Cerebellar cortex (tissue), 1 donor: ENCODE results near the gene ST3GAL3.
A peak's percentile ranks its signal among the peaks of the same experiment; 100 is the strongest.

Experiments used
- DNase-seq: peaks from one replicate; pipeline ENCODE4 v3.0.0-alpha.2; 2015; ENCODE audit warnings: low spot score

Gene ST3GAL3

DNA sequence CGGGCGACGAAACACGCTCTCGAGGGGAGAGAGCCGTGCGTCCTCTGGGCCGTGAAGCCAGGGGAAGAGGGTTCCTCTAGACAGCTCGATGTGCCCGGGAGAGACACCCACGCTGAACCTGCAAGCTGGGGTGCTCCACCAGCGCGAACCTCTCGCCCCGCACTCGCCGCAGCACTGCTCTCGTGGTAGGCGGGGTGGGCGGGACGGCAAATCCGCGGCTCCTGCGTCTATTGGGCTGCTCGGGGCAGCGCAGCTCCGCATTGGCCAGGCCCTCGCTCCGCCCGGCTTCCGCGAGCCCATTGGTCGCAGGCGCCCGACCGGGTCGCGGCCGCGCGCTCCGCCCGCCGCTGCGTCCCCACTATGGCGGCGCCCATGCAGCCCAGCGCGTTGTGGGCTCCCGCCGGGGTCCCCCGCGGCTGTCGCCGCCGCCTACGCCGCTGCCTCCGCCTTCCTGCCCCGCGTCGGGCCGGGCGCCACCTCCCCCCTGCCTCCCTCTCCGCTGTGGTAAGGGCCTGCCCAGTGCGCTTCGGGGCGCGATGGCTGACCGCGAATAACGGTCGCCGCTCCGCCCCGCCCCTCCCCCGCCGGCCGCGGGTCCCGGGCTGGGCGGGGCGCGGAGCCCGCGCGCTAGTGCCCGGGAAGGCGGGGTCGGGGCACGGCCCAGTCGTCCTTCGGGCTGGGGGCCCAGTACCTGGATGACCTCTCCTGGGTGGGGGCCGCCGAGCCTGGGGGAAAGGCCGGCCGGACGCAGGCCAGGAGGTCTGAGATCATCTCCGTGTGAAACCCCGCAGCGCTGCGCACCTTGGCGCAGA, at the start of gene ST3GAL3:
Gene ST3GAL3 (plus strand): TSS at position 347 of the 812 bp plus-strand sequence. CDS start 28,727 bp downstream, outside the sequence.
- peak; percentile 92 for DNase-seq

GRCh38 chr1:43659212-43660166, 47.8 kb upstream of the ST3GAL3 start:
- DNase-seq: no peak

DNA sequence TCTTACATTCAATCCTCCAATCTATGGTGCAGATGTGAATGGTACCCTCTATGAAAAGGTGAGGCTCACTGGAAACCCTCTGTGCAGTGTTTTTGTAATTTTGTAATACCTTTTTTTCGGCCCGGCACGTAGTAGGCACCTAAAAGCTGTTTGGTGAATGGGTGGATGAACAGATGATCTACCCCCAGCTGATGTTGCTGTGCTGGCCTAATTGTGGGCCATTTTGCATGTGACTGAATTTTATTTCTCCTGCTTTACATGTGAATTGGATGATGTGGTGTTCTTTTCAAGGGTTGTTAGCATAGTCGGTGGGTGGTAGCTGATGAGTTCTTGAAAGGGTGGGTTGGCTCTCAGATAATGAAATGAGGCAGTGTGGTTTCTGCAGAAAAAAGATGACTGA, 47.0 kb upstream of the ST3GAL3 start:
- no peak for DNase-seq

DNA sequence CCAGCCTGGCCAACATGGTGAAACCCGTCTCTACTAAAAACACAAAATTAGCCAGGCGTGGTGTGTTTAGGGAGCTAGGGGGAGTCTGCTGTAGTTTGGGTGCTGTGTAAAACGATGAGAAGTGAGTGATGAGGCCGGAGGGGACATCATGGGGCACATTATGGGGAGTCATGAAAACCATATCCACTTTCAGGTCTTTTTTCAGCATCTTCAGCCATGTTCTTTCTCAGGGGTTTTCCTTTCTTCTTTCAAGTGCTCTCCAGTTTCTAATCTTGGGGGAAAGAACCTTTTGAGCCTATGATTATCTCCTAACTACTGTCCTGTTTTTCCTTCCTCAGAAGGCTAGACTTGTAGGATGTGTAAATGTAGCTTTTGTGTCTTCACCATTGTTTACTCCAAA, 43.0 kb upstream of the ST3GAL3 start:
- DNase-seq: no peak

- no peak for DNase-seq
Measured at GRCh38 chr1:43666608-43667007, 40.7 kb upstream of the ST3GAL3 start.

DNA sequence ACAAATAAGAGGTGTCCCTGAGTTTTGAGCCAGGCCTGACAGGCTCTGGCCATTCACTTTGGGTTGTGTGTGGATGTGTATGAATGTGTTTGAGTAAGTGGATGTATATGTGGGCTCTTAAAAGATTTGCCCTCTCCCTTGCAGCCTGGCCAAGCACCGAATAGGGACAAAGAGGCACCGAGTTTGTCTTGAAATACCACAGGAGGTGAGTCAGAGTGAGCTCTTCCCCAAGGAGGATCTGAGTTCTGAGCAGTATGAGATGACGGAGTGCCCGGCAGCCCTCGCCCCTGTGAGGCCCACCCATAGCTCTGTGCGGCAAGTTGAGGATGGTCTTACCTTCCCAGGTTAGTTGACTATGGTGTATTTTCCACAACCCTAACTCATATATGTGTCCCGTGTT, 38.4 kb upstream of the ST3GAL3 start:
- DNase-seq: no peak

- no peak for DNase-seq
Measured at GRCh38 chr1:43669878-43670277, 37.5 kb upstream of the ST3GAL3 start.

DNA sequence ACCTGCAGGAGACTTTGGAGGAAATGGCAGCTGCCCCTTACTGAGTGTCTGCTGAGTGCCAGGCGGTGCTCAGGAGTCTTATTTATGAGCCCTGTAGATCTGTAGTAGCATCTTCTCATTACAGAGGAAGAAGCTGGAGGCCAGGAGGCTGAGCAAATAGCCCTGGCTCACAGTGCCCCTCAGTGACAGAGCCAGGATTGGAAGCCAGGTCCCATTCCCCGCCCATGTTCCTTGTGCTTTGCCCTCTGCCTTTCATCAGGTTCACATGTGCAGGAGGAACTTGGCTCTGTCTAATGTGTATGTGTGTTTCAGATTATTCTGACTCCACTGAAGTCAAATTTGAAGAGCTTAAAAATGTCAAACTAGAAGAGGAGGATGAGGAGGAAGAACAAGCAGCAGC, 36.1 kb upstream of the ST3GAL3 start:
- no peak for DNase-seq

- no peak for DNase-seq
Measured at GRCh38 chr1:43671626-43672330, 35.6 kb upstream of the ST3GAL3 start.

DNA sequence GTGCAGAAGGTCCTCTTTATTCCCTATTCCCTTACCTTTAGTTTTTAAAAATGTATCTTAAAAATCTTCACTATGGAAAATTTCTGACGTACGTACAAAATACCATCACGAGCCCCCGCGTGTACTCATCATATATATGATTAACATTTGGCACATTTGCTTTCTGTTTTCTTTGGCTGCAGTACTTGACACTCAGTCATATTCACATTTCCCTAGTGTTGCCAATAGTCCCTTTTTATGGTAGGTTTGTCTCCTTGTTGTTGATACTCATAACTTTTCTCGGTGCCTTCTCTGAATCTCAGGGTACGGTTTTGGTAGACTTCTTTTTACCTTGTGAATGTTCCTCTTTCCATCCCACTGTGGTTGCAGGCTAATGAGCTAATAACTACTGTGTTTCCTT, 34.1 kb upstream of the ST3GAL3 start:
- DNase-seq: no peak

DNA sequence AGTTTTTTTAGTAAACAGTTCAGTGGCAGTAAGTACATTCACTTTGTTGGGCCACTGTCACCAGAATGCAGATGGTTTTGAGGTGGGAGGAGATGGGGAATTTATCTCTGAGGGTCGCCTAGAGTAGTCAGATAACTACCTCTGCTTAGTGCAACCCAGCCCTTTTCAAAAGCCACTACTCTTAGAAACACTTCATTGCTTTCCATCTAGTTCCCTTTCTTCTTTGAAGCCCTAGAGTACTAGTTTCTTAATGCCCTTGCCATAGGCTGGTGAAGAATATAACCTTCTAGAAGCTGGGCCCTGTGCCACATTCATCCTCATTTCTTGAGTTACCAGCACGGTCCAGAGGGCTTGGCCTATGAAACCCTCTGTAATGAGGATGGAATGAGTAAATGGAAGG, 28.4 kb upstream of the ST3GAL3 start:
- no peak for DNase-seq

GRCh38 chr1:43683560-43683959, 23.8 kb upstream of the ST3GAL3 start:
- no peak for DNase-seq

- no peak for DNase-seq
Measured at GRCh38 chr1:43686801-43687200, 20.5 kb upstream of the ST3GAL3 start.

GRCh38 chr1:43687301-43688108, 19.8 kb upstream of the ST3GAL3 start:
- DNase-seq: no peak

GRCh38 chr1:43688109-43688387, 19.3 kb upstream of the ST3GAL3 start:
- no peak for DNase-seq

- DNase-seq: no peak
Measured at GRCh38 chr1:43688594-43689000, 18.7 kb upstream of the ST3GAL3 start.

DNA sequence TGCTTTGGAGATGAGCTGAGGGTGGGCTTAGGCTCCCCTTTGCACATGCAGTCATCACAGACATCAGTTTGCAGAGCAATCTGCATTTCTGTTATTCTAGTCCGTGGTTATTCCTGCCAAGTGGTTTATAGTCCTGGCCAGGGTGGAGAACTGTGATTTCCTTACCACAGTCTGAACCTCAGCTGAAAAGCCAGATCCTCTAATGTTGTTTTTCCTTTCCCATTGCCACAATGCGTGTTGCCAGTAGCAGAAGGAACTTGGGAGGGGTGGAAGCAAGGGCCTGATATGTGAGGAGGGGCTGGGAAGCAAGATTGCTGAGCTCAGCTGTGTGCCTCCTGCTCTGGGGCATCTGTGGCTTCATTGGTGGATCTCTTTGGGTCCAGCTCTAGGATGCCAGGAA, 18.0 kb upstream of the ST3GAL3 start:
- no peak for DNase-seq

GRCh38 chr1:43691871-43692815, 15.2 kb upstream of the ST3GAL3 start:
- no peak for DNase-seq

DNA sequence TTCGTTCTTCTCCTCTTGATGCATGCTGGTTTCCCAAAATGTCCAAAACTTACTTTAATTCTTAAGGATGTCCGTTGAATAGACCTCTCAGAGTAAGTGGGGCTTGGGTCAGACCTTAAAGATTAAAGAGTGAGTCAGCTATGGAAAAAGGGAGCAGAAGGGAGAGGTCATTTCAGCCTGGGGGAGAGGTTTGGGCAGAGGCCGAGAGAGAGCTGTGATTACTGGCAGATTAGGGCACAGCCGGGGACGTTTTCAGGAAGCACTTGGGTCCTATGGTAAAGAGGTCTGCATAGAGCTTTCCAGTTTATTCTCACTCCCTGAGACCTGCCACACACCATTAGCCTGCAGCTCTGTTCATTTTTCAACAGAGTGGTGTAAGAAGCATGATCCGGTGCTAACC, 14.0 kb upstream of the ST3GAL3 start:
- no peak for DNase-seq

DNA sequence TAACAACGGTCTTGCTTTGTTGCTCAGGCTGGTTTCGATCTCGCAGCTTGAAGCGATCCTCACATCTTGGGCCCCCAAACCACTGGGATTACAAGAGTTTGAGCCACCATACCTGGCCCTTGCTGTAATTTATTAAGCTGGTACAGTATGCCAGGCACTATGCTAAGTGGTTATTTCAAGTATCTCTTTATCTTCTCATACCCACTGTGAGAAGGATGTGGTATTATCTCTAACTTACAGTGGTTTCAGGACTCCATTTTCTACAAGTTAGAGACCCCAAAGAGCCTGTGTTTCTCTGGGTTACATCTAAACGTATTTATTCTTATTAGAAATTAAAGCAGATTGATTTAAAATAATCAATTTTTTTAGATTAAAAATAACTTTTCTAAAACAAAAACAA, 8.1 kb upstream of the ST3GAL3 start:
- no peak for DNase-seq

DNA sequence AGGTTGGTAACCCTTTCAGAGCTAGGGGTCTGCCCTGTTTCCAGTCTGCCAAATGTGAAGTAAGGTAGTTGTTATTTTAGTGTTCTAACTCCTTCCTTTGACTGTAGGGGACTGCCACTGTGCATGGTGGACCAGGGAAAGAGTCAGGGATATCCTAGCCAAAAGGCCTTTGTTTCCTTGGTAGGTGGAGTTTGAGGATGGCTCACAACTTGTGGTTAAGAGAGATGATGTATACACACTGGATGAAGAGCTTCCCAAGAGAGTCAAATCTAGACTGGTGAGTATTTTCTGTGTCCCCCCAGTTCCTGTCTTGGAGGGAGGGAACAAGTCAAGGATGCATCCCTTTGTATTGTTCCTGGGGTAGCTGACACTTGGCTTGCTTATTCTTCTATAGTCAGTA, 3.5 kb upstream of the ST3GAL3 start:
- DNase-seq: no peak
